ENCODE measurements around the gene OSMR. TPM values are rescaled to one million over a fixed set of nuclear protein-coding genes. Genes with fewer than 3 reads are reported as not detected.
A peak's percentile ranks its signal among the peaks of the same experiment; 100 is the strongest.

The OSMR gene
- total RNA-seq, 1 donor = 174 TPM

DNA sequence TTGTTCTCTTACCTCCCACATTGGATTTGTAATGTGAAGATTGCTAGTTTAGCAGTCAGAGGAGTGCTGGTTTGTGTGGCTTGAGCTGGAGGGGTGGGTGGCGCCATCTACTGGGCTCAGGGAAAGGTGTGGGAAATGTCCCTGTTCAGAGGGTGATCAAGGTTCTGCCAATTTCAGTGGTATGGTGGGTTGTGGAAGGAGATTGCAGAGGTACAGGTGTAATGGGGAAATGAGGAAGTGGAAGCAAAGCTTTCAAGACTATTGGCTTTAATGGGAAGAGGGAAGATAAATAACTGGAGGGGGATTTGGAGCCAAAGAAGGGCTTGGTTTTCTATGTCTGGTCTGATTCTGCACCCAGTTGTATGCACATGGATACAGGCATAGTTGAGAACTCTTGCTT, 76.4 kb downstream of the OSMR start:
- TF ChIP-seq, protein P1, sequence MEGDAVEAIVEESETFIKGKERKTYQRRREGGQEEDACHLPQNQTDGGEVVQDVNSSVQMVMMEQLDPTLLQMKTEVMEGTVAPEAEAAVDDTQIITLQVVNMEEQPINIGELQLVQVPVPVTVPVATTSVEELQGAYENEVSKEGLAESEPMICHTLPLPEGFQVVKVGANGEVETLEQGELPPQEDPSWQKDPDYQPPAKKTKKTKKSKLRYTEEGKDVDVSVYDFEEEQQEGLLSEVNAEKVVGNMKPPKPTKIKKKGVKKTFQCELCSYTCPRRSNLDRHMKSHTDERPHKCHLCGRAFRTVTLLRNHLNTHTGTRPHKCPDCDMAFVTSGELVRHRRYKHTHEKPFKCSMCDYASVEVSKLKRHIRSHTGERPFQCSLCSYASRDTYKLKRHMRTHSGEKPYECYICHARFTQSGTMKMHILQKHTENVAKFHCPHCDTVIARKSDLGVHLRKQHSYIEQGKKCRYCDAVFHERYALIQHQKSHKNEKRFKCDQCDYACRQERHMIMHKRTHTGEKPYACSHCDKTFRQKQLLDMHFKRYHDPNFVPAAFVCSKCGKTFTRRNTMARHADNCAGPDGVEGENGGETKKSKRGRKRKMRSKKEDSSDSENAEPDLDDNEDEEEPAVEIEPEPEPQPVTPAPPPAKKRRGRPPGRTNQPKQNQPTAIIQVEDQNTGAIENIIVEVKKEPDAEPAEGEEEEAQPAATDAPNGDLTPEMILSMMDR (IDR thresholded peaks at IDR 0.05; ENCODE audit: extremely low read depth, low read depth, low read length) = peak; percentile 93
- no peak overlapping the region for H2AFZ ChIP-seq (ENCODE audit: low read length)
- peak; percentile 50 for DNase-seq (ENCODE audit: insufficient read length, low spot score, missing footprints)
- H3K27me3 ChIP-seq (ENCODE audit: insufficient read depth, low read length) = no peaks in the 10 kb centered on the region
- no peaks in the 10 kb centered on the region for H3K79me2 ChIP-seq (ENCODE audit: insufficient read depth, low read length)
- no peaks in the 10 kb centered on the region for H3K9me3 ChIP-seq (ENCODE audit: low read depth, low read length)
- H3K4me1 ChIP-seq (ENCODE audit: insufficient read depth, low read length) = peaks cover 40% of the 10 kb centered on the region
- no peak overlapping the region for H3K4me3 ChIP-seq (ENCODE audit: insufficient read depth, low read length)
- H3K36me3 ChIP-seq (ENCODE audit: insufficient read depth, low read length) = peaks cover 66% of the 10 kb centered on the region
- no peak overlapping the region for H3K4me2 ChIP-seq (ENCODE audit: insufficient read depth, low read length)
- H4K20me1 ChIP-seq (ENCODE audit: insufficient read depth, low read length) = peaks cover 24% of the 10 kb centered on the region
- no peak overlapping the region for H3K27ac ChIP-seq (ENCODE audit: low read depth, low read length)

GRCh38 chr5:38923661-38924451, 78.0 kb downstream of the OSMR start:
- Histone ChIP-seq H3K27ac (ENCODE audit: low read depth, low read length) (peak overlapping the region; percentile 86), H3K79me2 (ENCODE audit: insufficient read depth, low read length) (no peaks in the 10 kb centered on the region), H3K4me1 (ENCODE audit: insufficient read depth, low read length) (peaks cover 40% of the 10 kb centered on the region), H3K4me2 (ENCODE audit: insufficient read depth, low read length) (no peak overlapping the region), H3K4me3 (ENCODE audit: insufficient read depth, low read length) (no peak overlapping the region), H4K20me1 (ENCODE audit: insufficient read depth, low read length) (peaks cover 22% of the 10 kb centered on the region), H3K36me3 (ENCODE audit: insufficient read depth, low read length) (peaks cover 63% of the 10 kb centered on the region), H3K27me3 (ENCODE audit: insufficient read depth, low read length) (no peaks in the 10 kb centered on the region), H3K9me3 (ENCODE audit: low read depth, low read length) (no peaks in the 10 kb centered on the region), H2AFZ (ENCODE audit: low read length) (no peak overlapping the region)
- no peak for DNase-seq (ENCODE audit: insufficient read length, low spot score, missing footprints)
- TF ChIP-seq, protein P1 (IDR thresholded peaks at IDR 0.05; ENCODE audit: extremely low read depth, low read depth, low read length) = no peak

DNA sequence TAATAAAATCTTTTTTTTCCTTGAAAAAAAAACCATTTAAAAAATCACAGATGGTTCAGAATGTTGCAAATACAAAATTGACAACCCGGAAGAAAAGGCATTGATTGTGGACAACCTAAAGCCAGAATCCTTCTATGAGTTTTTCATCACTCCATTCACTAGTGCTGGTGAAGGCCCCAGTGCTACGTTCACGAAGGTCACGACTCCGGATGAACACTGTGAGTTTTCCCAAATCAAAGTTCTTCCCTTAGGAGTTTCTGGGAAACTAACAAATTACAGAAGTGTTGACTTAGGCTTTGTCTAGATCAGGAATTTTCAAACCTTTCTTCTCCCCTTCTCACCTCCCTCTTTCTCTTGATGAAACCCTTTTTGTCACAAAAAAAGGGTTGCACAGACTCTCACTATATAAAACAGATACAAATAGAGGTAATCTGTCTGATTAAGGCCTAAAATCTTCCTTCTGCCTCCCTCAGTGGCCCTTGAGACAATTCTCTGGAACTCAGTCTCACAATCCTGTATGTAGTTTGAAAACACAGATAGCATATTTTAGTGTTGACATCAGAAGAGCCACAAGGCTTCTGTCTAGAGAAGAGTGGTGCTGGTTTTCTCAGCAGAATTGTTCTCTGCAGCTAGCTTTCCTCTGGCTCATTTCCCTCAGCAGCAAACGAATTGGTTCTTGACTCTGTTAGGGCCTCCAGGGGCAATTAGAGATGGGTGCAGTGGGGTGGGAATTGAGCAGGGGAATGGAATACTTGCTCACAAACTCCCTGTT, 79.5 kb downstream of the OSMR start:
- Histone ChIP-seq H2AFZ (ENCODE audit: low read length) (no peak overlapping the region), H3K27ac (ENCODE audit: low read depth, low read length) (peak overlapping the region; percentile 86), H3K27me3 (ENCODE audit: insufficient read depth, low read length) (no peaks in the 10 kb centered on the region), H3K79me2 (ENCODE audit: insufficient read depth, low read length) (peaks cover 5% of the 10 kb centered on the region), H3K9me3 (ENCODE audit: low read depth, low read length) (no peaks in the 10 kb centered on the region), H3K36me3 (ENCODE audit: insufficient read depth, low read length) (peaks cover 60% of the 10 kb centered on the region), H3K4me2 (ENCODE audit: insufficient read depth, low read length) (peak overlapping the region; percentile 49), H3K4me1 (ENCODE audit: insufficient read depth, low read length) (peaks cover 40% of the 10 kb centered on the region), H3K4me3 (ENCODE audit: insufficient read depth, low read length) (no peak overlapping the region), H4K20me1 (ENCODE audit: insufficient read depth, low read length) (peaks cover 22% of the 10 kb centered on the region)
- TF ChIP-seq, protein P1 (IDR thresholded peaks at IDR 0.05; ENCODE audit: extremely low read depth, low read depth, low read length) = no peak
- DNase-seq (ENCODE audit: insufficient read length, low spot score, missing footprints) = peak; percentile 72

GRCh38 chr5:38926121-38926520, 80.3 kb downstream of the OSMR start:
- peaks cover 63% of the 10 kb centered on the region for H3K36me3 ChIP-seq (ENCODE audit: insufficient read depth, low read length)
- H3K4me1 ChIP-seq (ENCODE audit: insufficient read depth, low read length) = peaks cover 40% of the 10 kb centered on the region
- H3K9me3 ChIP-seq (ENCODE audit: low read depth, low read length) = no peaks in the 10 kb centered on the region
- peaks cover 23% of the 10 kb centered on the region for H4K20me1 ChIP-seq (ENCODE audit: insufficient read depth, low read length)
- peaks cover 5% of the 10 kb centered on the region for H3K79me2 ChIP-seq (ENCODE audit: insufficient read depth, low read length)
- no peak overlapping the region for H2AFZ ChIP-seq (ENCODE audit: low read length)
- no peak overlapping the region for H3K4me3 ChIP-seq (ENCODE audit: insufficient read depth, low read length)
- no peak for DNase-seq (ENCODE audit: insufficient read length, low spot score, missing footprints)
- peak overlapping the region; percentile 49 for H3K4me2 ChIP-seq (ENCODE audit: insufficient read depth, low read length)
- H3K27me3 ChIP-seq (ENCODE audit: insufficient read depth, low read length) = no peaks in the 10 kb centered on the region
- peak overlapping the region; percentile 86 for H3K27ac ChIP-seq (ENCODE audit: low read depth, low read length)
- TF ChIP-seq, protein P1 (IDR thresholded peaks at IDR 0.05; ENCODE audit: extremely low read depth, low read depth, low read length) = no peak
